Neural crest cell (in vitro differentiated cells): ENCODE results near the gene ALPK3. TPM values are rescaled to one million over a fixed set of nuclear protein-coding genes. Genes with fewer than 3 reads are reported as not detected.
A peak's percentile ranks its signal among the peaks of the same experiment; 100 is the strongest.
"Not testable (repeated sequence)": the region's sequence is repeated elsewhere in the genome, so short reads cannot be mapped to it uniquely, and the experiment has no call there.

Experiments
- DNase-seq: peaks from one replicate; pipeline ENCODE4 v3.0.0; 2021; ENCODE audit warnings: low read depth, mixed read lengths, low spot score
- H3K27ac Mint-ChIP-seq: one replicate; pipeline ENCODE4 v1.8.0; 2021; ENCODE audit warnings: mild to moderate bottlenecking, mixed read lengths; ENCODE audit not compliant: unreplicated experiment
- H3K27me3 Mint-ChIP-seq: 2 replicates; pipeline ENCODE4 v1.8.0; 2021; ENCODE audit warnings: low read depth, mild to moderate bottlenecking, mixed read lengths
- H3K36me3 Mint-ChIP-seq: 2 replicates; pipeline ENCODE4 v1.8.0; 2021; ENCODE audit warnings: low read depth, mild to moderate bottlenecking, mixed read lengths
- H3K4me1 Mint-ChIP-seq: 2 replicates; pipeline ENCODE4 v1.8.0; 2021; ENCODE audit warnings: mixed read lengths
- H3K4me3 Mint-ChIP-seq: one replicate; pipeline ENCODE4 v1.8.0; 2021; ENCODE audit warnings: mild to moderate bottlenecking, mixed read lengths
- H3K9me3 Mint-ChIP-seq: 2 replicates; pipeline ENCODE4 v1.8.0; 2021; ENCODE audit warnings: mixed read lengths
- total RNA-seq: library from RNA; stranded (reverse); gene quantifications from 2 replicates; pipeline ENCODE4 v1.2.1, GENCODE V29; 2021
- TF ChIP-seq, protein P1 (sequence below): fragments of 200-600 bp; sonication (generic); conservative IDR thresholded peaks from 2 replicates; pipeline ENCODE4 v1.5.0; 2021; ENCODE audit warnings: antibody characterized with exemption, mild to moderate bottlenecking

The ALPK3 gene
- total RNA-seq, 1 donor from 2014 or later: 4.4 TPM

DNA sequence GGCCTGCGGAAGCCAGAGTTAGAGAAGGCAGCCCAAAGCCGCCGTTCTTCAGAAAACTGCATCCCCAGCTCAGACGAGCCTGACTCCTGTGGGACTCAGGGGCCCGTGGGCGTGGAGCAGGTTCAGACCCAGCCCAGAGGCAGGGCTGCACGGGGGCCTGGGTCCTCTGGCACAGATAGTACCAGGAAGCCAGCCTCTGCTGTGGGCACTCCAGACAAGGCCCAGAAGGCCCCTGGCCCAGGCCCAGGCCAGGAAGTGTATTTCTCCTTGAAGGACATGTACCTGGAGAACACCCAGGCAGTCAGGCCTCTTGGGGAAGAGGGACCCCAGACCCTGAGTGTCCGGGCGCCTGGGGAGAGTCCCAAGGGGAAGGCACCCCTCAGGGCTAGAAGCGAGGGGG, 23.1 kb downstream of the ALPK3 start:
- no peak overlapping the region for H3K4me3 Mint-ChIP-seq
- no peaks in the 10 kb centered on the region for H3K9me3 Mint-ChIP-seq
- no peak for DNase-seq
- H3K36me3 Mint-ChIP-seq: no peaks in the 10 kb centered on the region
- TF ChIP-seq, protein P1, sequence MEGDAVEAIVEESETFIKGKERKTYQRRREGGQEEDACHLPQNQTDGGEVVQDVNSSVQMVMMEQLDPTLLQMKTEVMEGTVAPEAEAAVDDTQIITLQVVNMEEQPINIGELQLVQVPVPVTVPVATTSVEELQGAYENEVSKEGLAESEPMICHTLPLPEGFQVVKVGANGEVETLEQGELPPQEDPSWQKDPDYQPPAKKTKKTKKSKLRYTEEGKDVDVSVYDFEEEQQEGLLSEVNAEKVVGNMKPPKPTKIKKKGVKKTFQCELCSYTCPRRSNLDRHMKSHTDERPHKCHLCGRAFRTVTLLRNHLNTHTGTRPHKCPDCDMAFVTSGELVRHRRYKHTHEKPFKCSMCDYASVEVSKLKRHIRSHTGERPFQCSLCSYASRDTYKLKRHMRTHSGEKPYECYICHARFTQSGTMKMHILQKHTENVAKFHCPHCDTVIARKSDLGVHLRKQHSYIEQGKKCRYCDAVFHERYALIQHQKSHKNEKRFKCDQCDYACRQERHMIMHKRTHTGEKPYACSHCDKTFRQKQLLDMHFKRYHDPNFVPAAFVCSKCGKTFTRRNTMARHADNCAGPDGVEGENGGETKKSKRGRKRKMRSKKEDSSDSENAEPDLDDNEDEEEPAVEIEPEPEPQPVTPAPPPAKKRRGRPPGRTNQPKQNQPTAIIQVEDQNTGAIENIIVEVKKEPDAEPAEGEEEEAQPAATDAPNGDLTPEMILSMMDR: no peak
- H3K4me1 Mint-ChIP-seq: no peaks in the 10 kb centered on the region
- no peak overlapping the region for H3K27ac Mint-ChIP-seq
- no peaks in the 10 kb centered on the region for H3K27me3 Mint-ChIP-seq

DNA sequence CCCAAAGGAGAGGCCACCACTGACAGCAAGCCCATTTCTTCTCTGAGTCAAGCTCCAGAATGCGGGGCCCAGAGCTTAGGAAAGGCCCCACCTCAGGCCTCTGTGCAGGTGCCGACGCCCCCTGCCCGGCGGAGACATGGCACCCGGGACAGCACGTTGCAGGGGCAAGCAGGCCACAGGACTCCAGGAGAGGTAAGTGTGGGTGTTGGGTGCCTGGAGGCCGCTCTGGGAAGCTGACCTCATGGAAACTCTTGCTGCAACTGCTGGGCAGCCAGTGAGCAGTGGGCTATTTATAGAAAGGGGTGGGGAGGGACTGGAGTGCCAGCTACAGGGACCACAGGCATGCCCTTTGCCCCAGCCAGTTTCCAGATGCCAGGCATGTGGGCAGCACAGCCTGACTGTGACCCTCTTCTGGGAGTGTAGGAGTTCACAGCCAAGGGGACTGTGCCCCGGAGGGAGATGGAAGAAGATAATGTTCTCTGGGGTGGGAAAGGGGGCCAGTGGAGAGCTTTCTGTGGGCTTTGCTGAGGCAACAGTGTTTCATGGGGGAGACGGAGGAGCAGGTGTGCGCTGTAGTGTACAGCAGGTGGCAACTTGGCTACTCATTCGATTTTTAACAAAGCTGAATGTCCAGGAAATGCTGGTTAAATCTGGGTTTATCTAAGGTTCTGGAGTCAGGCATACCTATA, 23.7 kb downstream of the ALPK3 start:
- Mint-ChIP-seq H3K9me3 (no peaks in the 10 kb centered on the region), H3K4me1 (no peaks in the 10 kb centered on the region), H3K36me3 (peaks cover 3% of the 10 kb centered on the region), H3K27ac (no peak overlapping the region), H3K4me3 (no peak overlapping the region), H3K27me3 (no peaks in the 10 kb centered on the region)
- no peak for DNase-seq
- TF ChIP-seq, protein P1: no peak

DNA sequence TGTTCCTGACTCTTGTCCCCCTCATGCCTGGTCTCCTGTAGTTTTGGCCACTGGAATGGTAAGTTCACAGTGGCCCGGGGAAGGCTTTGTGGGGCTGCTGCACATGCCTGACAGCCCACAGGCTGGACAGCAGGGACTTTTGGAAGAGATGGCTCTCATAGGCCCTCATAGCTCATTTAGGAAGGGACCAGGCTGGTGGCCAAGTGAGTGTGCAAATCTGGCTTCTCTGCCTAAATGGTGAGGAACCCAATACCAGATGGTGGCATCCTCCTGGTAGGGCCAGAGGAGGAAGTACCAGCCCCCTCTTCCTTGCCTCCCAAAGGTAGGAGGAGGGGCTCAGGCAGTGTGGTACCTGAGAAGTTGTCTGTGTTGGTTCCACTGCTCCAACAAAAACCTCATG, 25.6 kb downstream of the ALPK3 start:
- no peak overlapping the region for H3K27ac Mint-ChIP-seq
- H3K36me3 Mint-ChIP-seq: peaks cover 11% of the 10 kb centered on the region
- H3K4me3 Mint-ChIP-seq: no peak overlapping the region
- peaks cover 7% of the 10 kb centered on the region for H3K9me3 Mint-ChIP-seq
- H3K4me1 Mint-ChIP-seq: no peaks in the 10 kb centered on the region
- no peak for DNase-seq
- no peaks in the 10 kb centered on the region for H3K27me3 Mint-ChIP-seq
- TF ChIP-seq, protein P1: no peak

DNA sequence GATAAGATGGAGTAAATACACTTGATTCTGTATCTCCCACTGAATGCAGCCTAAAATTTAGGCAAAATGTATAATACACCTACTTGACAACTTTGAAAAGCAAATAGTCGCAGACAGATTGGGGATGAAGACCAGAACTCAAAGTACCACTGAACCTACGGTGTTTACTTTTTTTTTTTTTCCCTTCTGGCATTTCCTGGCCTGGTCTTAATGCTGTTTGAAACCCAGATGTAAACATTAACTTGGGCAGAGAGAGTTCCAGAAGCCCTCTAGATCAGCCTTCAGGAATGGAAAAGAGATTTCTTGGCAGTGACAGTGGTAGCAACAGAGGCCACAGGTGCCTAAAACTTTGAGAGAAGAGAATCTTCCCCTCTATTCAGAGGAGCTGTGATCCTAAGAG, 27.8 kb downstream of the ALPK3 start:
- TF ChIP-seq, protein P1: no peak
- no peak overlapping the region for H3K4me3 Mint-ChIP-seq
- H3K9me3 Mint-ChIP-seq: peaks cover 7% of the 10 kb centered on the region
- H3K36me3 Mint-ChIP-seq: peaks cover 11% of the 10 kb centered on the region
- peak overlapping the region; percentile 27 for H3K27ac Mint-ChIP-seq
- no peaks in the 10 kb centered on the region for H3K4me1 Mint-ChIP-seq
- no peak for DNase-seq
- H3K27me3 Mint-ChIP-seq: no peaks in the 10 kb centered on the region

DNA sequence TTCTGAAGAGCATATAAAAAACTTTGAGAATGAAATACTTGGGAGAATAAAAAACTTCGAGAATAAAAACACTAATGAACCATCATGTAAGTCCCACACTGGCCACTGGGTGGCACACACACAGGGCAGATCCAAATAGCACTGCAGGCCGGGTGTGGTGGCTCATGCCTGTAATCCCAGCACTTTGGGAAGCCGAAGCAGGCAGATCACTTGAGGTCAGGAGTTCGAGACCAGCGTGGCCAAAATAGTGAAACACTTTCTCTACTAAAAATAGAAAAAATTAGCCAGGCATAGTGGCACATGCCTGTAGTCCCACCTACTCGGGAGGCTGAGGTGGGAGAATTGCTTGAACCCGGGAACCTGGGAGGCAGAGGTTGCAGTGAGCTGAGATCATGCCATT, 28.5 kb downstream of the ALPK3 start:
- H3K27ac Mint-ChIP-seq, H3K4me3 Mint-ChIP-seq, H3K9me3 Mint-ChIP-seq, H3K4me1 Mint-ChIP-seq, H3K27me3 Mint-ChIP-seq: not testable (repeated sequence)
- peaks cover 11% of the 10 kb centered on the region for H3K36me3 Mint-ChIP-seq
- TF ChIP-seq, protein P1: peak; percentile 73
- DNase-seq: peak; percentile 44
